DOHH2 (cell line): Measurements from ENCODE around the gene SHISA7.
"Not testable (repeated sequence)": the region's sequence is repeated elsewhere in the genome, so short reads cannot be mapped to it uniquely, and the experiment has no call there.

Source experiments
- CTCF ChIP-seq: fragments of 200-600 bp; sonication (generic); IDR thresholded peaks from one replicate; pipeline ENCODE4 v1.5.1; 2014; ENCODE audit warnings: antibody characterized with exemption, mild to moderate bottlenecking, low read depth, low read length; ENCODE audit not compliant: poor library complexity, severe bottlenecking
- EZH2phosphoT487 ChIP-seq: fragments of 200-600 bp; sonication (generic); IDR thresholded peaks from 2 replicates; pipeline ENCODE4 v1.6.1; 2017; ENCODE audit warnings: borderline replicate concordance, mild to moderate bottlenecking, antibody characterized with exemption, low read length, moderate library complexity, mixed read lengths

- not testable (repeated sequence) for TF ChIP-seq CTCF, EZH2phosphoT487
Measured at GRCh38 chr19:55448175-55448490, 5.0 kb upstream of the SHISA7 start.
